Stimulated activated CD4-positive, alpha-beta T cell treated with anti-CD3 and anti-CD28 coated beads, Interleukin-15, amount 100 ng/mL, for 1 hour (primary cell): ENCODE data around the gene EYA3.
"Not testable (repeated sequence)": the region's sequence is repeated elsewhere in the genome, so short reads cannot be mapped to it uniquely, and the experiment has no call there.

ENCODE experiments used
- DNase-seq, 2 donors: peaks; one replicate each; pipeline ENCODE4 v3.0.0-alpha.2; 2020; ENCODE audit warnings: low read depth in 1 of 2, low spot score in 1 of 2

Gene EYA3

GRCh38 chr1:28028873-28029654, 59.3 kb downstream of the EYA3 start:
- DNase-seq, result no peak

GRCh38 chr1:28027660-28028059, 60.8 kb downstream of the EYA3 start:
- DNase-seq, result no peak

GRCh38 chr1:28027238-28027637, 61.2 kb downstream of the EYA3 start:
- DNase-seq, result no peak

DNA sequence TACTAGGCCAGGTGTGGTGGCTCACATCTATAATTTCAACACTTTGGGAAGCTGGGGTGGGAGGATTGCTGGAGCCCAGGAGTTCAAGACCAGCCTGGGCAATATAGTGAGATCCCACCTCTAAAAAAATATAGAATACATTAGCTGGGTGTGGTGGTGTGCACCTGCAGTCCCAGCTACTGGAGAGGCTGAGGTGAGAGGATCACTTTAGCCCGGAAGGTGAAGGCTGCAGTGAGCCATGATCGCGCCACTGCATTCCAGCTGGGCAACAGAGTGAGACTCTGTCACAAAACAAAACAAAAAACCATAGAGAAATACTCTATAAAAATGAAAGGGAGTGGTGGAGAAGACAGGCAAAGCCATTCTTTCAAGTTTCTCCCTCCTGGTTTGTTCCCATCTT, 62.1 kb downstream of the EYA3 start:
- no peak for DNase-seq

DNA sequence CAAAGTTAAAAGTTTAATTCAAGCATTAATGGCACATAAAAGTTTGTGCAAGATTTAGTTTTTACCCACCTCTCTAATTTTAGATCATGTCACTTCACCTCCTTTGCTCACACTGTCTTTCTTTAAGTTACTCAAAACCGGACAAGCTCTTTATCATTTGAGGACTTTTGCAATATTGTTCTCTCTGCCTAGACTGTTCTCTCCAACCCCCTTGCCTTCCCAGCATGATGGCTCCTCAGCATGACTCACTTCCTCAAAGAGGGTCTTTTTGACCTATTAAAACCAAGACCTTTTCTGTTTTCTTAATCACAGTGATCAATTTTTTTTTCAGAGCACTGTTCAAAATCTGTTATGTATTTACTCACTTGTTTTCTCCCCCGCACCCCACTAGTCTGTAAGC, 67.3 kb downstream of the EYA3 start:
- DNase-seq, result no peak

DNA sequence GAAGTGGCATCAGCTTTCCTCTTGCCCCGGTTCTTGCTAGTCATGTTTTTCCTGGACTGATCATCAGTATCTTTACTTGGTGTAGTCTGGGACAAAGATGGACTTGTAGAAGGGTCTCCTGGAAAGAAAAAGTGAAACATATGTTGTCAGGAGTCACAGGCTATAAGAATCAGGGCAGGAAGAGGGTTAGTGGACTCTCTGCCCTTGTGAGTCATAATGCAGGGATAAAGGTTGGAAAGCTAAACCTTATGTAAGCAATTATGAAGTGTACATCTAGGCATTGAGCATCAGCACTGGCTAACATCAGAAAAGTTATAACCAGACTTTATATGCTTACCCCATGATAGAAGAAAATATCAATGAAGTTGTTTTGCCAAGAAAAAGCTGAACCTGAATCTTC, 77.4 kb downstream of the EYA3 start:
- DNase-seq, result no peak

- not testable (repeated sequence) for DNase-seq
Measured at GRCh38 chr1:28003117-28003516, 85.3 kb downstream of the EYA3 start.

GRCh38 chr1:28002600-28002999, 85.8 kb downstream of the EYA3 start:
- no peak for DNase-seq

- DNase-seq, result no peak
Measured at GRCh38 chr1:27999055-27999454, 89.4 kb downstream of the EYA3 start.

DNA sequence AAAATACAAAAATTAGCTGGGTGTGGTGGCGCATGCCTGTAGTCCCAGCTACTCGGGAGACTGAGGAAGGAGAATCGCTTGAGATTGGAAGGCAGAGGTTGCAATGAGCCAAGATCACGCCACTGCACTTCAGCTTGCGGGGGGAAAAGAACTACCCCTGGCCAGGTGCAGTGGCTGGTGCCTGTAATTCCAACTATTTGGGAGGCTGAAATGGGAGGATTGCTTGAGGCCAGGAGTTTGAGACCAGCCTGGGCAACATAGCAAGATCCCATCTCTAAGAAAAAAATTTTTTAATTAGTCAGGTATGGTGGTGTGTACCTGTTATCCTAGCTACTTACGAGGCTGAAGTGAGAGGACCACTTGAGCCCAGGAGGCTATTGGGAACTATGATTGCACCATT, 93.9 kb downstream of the EYA3 start:
- not testable (repeated sequence) for DNase-seq

DNA sequence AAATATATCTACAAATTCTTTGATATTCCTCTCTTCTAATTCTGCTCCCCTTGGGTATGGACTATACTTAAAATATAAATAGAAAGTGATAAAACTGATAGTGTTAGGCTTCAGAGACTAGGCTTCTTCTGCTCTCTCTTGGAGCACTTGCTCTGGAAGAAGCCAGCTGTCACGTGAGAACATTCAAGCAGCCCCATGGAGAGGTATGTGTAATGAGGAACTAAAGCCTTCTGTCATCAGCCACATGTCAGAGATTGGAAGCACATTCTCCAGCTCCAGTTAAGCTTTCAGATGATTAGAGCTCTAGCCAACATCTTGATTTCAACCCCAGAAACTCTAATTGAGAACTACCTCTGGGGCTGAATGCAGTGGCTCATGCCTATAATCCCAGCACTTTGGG, 94.3 kb downstream of the EYA3 start:
- DNase-seq, result no peak

- DNase-seq, result no peak
Measured at GRCh38 chr1:27993241-27993640, 95.2 kb downstream of the EYA3 start.

DNA sequence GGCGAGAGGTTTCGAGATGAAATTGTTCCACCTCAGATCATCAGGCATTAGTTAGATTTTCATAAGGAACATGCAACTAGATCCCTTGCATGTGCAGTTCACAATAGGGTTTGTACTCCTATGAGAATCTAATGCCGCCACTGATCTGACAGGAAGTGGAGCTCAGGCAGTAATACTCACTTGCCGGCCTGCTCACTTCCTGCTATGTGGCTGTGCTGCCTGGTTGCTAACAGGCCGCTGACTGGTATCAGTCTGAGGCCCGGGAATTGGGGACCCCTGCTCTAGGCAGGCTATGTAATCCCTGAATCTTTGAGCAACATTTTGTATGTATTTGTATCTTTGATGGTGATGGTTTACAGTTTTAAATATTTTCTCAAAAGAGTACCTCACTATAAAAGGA, 96.1 kb downstream of the EYA3 start:
- DNase-seq, result peak; percentile 10 to 20

GRCh38 chr1:27990920-27991537, 97.4 kb downstream of the EYA3 start:
- DNase-seq, result no peak

- DNase-seq, result no peak
Measured at GRCh38 chr1:27981145-27981544, 107.3 kb downstream of the EYA3 start.

DNA sequence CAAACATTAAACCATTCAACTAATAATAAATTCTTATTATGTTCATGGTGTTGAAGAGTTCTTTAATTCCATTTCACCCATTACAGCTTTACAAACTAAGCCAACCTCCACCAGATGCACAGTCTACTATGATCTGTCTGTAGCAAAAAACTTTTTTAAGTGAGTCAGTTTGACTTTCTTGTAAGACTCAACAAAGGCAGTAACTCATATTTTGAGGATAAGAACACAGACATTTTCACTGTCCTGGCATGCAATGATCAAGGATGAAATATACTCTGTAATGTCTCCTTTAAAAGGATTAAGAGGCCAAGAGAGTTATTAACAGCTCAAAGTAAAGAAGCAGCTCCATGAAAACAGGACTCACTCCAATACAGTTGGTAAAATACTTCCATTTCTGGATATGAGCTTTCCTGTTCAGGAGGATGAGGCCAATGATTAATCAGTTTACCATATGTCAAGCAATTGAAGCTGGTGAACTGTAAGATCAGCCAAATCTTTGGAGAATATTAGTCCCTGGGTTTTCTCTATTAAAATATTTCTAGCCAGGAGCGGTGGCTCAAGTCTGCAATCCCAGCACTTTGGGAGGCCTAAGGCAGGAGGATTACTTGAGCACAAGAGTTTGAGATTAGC, 108.1 kb downstream of the EYA3 start:
- no peak for DNase-seq

DNA sequence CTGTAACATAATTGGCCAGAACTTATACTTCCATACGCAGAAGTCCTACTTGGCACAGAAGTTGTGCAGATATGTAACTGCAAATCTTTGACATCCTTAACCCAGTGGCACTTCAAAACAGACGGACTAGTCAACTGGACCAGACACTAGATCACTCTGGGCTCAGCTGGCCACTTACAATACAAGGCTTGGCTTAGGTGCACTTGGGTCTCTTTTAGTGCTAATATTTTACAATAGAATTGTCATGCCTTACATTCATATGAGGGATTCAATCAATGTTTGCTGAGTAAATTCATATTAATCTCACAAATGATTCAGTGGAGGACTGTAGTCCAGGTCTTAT, 108.6 kb downstream of the EYA3 start:
- no peak for DNase-seq

DNA sequence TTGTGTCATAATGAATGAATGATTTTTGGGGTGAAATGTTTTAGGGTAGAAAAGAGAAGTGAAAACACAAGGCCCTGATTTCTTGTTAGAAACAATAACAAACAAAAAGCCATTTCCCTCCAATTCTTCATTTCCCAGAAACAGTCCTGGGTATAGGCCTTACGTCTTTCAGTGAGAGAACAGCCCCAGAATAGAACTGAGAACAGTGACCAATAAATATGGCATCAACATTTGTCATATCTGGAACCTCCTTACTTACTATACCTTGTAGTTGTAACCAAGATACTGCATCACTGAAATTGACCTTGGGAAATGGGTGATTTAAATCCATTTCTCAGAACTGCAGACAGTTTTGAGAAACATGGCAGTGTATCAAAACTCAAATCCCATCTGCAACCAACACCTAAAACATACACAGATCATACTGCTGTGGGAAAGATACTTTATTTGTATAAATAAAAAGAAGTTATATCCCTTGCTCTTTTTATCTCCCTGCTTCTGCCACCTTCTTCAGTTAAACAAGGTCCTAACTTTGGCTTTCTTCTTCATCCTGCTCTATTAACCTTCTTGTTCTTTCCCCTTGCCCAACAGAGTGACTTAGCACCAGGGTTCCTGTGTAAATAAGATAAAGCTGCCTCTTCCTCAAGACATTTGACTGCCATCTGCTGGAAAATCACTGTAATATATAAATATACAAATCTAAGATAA, 109.1 kb downstream of the EYA3 start:
- DNase-seq, result no peak

DNA sequence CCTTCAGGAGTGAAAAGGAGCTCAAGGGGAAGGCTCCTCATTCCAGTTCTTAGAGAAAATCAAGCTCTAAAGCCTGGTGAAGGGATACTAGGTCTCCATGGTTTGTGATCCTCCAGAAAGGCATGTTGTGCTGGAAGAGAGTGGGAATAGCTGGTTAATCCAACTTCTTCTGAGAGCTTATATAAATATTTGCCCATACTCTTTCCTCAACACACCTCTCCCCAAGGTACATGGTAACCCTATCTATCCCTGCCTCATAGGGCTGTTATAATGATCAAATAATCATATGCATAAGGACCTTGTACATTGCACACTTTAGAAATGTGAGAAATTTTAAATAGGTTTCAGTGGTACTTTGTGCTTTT, 114.0 kb downstream of the EYA3 start:
- no peak for DNase-seq

DNA sequence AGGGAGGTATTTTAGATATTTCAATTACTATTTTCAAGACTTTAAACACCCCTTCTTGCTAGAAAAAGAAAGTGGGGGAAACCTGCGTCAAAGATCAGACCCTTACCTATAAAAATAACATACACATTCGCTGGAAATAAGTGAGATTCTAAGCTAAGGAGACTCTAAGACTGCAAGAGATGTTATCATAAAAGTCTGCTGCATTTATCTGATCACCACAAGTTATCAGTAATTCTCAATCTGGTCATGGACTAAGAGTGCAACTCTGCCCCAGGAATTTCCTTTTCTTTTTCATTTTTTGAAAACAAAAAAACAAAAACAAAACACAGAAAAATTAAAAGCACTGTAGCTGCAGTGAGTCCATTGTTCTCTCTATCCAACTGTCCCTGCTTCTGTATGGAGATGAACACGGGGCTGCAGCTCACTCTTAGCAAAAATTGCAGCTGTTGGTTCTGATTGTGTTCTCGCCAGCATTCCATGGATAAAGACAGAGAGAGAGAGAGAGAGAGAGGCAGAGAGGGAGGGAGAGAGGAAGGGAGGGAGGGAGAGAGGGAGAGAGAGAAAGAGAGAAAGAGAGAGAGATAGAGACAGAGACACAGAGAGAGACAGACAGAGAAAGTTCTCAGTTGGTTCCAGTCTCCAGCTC, 114.5 kb downstream of the EYA3 start:
- DNase-seq, result no peak

GRCh38 chr1:27972141-27972540, 116.3 kb downstream of the EYA3 start:
- no peak for DNase-seq

GRCh38 chr1:27971674-27972073, 116.7 kb downstream of the EYA3 start:
- DNase-seq, result no peak
